Esophagus muscularis mucosa (tissue), 4 donors: Measurements from ENCODE around the gene PDE6H. TPM values are rescaled to one million over a fixed set of nuclear protein-coding genes. Genes with fewer than 3 reads are reported as not detected.

Experiments used
- DNase-seq: peaks from one replicate; pipeline ENCODE4 v3.0.0-alpha.2; 2017; ENCODE audit errors: extremely low spot score
- H3K27ac ChIP-seq, 4 donors: fragments of 200-600 bp; sonication (generic); replicated peaks in 1 of 4; 1 replicate in 3 of 4; 2 replicates in 1 of 4; pipeline ENCODE4 v1.5.1; 2016 to 2019; ENCODE audit warnings: mild to moderate bottlenecking in 1 of 4
- H3K27me3 ChIP-seq, 4 donors: fragments of 200-600 bp; sonication (generic); one replicate each; pipeline versions ENCODE4 v1.5.1 to v1.6.0; 2016 to 2019
- H3K36me3 ChIP-seq, 4 donors: fragments of 200-600 bp; sonication (generic); one replicate each; pipeline ENCODE4 v1.5.1; 2016 to 2019
- H3K4me1 ChIP-seq, 4 donors: fragments of 200-600 bp; sonication (generic); one replicate each; pipeline ENCODE4 v1.5.1; 2016 to 2019
- H3K4me3 ChIP-seq, 4 donors: fragments of 200-600 bp; sonication (generic); 1 replicate in 2 of 4; 2 replicates in 2 of 4; pipeline ENCODE4 v1.5.1; 2016 to 2019; ENCODE audit warnings: mild to moderate bottlenecking in 4 of 4, moderate library complexity in 1 of 4
- H3K9me3 ChIP-seq, 4 donors: fragments of 200-600 bp; sonication (generic); 1 replicate in 3 of 4; 2 replicates in 1 of 4; pipeline ENCODE4 v1.5.1; 2016 to 2019
- EP300 ChIP-seq: sonication (generic); formaldehyde crosslinking; IDR thresholded peaks from one replicate; pipeline ENCODE4 v1.6.1; 2017; ENCODE audit warnings: antibody characterized with exemption
- POLR2A ChIP-seq: fragments of 450-650 bp; IDR thresholded peaks from one replicate; pipeline ENCODE4 v1.6.1; 2017; ENCODE audit warnings: antibody characterized with exemption, moderate library complexity, mild to moderate bottlenecking, low read depth
- POLR2AphosphoS5 ChIP-seq, 2 donors: sonication (generic); formaldehyde crosslinking; IDR thresholded peaks; one replicate each; pipeline ENCODE4 v1.6.1; 2017; ENCODE audit warnings: antibody characterized with exemption in 2 of 2
- WGBS: methylation state at CpG from one replicate; pipeline ENCODE4 v1.1.5; 2018; 5-methylcytosine and 5-hydroxymethylcytosine counted together
- intact Hi-C: fragments of 100-400 bp; cut with DNase I; formaldehyde crosslinking; loops from one replicate; pipeline ENCODE4 v1.15.1; 2023
- total RNA-seq, 4 donors: library from RNA; depleted of rRNA; stranded (reverse); fragments of >200 nt; gene quantifications; one replicate each; pipeline versions ENCODE4 v1.1.0 to v1.2.1, GENCODE V29; 2016
- TF ChIP-seq, protein P1 (sequence below), 3 experiments: fragments of 200-600 bp in 2 of 3; fragments of 450-650 bp in 1 of 3; sonication (generic) in 2 of 3; IDR thresholded peaks; one replicate each; pipeline ENCODE4 v1.5.1; 2017 to 2019; ENCODE audit warnings: antibody characterized with exemption in 3 of 3, mild to moderate bottlenecking in 2 of 3, moderate library complexity in 1 of 3

The PDE6H gene
- total RNA-seq, 4 donors from 2014 or later, result not detected

DNA sequence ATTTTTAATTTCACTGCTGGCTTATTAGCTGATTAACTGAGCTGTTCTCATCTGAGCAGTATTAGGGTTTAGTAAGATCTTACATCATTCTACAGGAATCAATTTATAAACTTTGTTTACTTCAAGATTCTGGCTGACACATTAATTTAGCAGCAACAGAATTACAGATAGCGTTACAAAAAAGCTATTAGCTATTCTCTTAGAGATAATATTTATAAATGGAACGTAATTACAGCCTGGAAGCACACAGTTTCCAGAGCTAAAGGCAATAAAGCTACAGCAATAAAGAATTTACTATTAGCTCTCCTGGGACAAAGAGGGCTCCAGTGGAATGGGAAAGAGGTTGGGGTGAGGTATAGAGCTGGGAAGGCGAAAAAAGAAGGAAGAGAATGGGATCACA is 34.7 kb downstream of the PDE6H start:
- 32% methylated on average over 3 of the region's 3 CpGs for WGBS
- intact Hi-C loops, result loop anchor here (10.0 kb wide), 1 partner anchor 147 kb away; no protein-coding TSS in a partner anchor

DNA sequence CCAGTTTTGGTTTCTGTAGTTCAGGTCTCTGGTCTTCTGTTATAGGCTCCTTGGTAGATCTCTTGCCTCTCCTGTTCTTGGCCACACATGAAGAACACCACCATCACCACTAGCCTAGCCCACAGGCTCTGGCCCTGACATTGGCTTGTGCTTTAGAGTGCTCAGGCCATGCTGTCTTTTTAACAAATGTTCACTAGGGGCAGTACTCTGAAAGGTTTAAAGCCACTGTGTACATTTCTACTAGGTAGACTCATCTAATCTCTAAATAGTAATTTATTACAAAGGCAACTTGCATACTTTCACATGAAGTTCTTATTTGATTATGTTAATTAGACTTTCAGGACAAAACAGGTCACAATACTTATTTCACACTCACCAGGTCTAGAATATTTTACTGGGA is 38.3 kb downstream of the PDE6H start:
- peaks cover 0 to 14% (median 5%) of the 10 kb centered on the region in 4 donors for H3K4me1 ChIP-seq
- intact Hi-C loops, result no loop called here
- no peaks in the 10 kb centered on the region for H3K9me3 ChIP-seq
- H3K4me3 ChIP-seq, result no peak overlapping the region
- no peak for DNase-seq
- H3K27me3 ChIP-seq, result no peaks in the 10 kb centered on the region
- no peak for TF ChIP-seq POLR2A
- no peak for TF ChIP-seq EP300
- TF ChIP-seq POLR2AphosphoS5 (IDR thresholded peaks at IDR 0.05), result no peak
- TF ChIP-seq, protein P1, sequence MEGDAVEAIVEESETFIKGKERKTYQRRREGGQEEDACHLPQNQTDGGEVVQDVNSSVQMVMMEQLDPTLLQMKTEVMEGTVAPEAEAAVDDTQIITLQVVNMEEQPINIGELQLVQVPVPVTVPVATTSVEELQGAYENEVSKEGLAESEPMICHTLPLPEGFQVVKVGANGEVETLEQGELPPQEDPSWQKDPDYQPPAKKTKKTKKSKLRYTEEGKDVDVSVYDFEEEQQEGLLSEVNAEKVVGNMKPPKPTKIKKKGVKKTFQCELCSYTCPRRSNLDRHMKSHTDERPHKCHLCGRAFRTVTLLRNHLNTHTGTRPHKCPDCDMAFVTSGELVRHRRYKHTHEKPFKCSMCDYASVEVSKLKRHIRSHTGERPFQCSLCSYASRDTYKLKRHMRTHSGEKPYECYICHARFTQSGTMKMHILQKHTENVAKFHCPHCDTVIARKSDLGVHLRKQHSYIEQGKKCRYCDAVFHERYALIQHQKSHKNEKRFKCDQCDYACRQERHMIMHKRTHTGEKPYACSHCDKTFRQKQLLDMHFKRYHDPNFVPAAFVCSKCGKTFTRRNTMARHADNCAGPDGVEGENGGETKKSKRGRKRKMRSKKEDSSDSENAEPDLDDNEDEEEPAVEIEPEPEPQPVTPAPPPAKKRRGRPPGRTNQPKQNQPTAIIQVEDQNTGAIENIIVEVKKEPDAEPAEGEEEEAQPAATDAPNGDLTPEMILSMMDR (IDR thresholded peaks at IDR 0.05), result no peak
- no peak overlapping the region for H3K27ac ChIP-seq
- H3K36me3 ChIP-seq, result no peaks in the 10 kb centered on the region

More for the DNA sequence above, 34.7 kb downstream of the PDE6H start:
- TF ChIP-seq POLR2AphosphoS5 (IDR thresholded peaks at IDR 0.05) (no peak), POLR2A (no peak), EP300 (no peak)
- TF ChIP-seq, protein P1 (IDR thresholded peaks at IDR 0.05), result no peak
- H3K9me3 ChIP-seq, result no peaks in the 10 kb centered on the region
- H3K4me1 ChIP-seq, result peaks cover 0 to 11% (median 4%) of the 10 kb centered on the region in 4 donors
- H3K36me3 ChIP-seq, result no peaks in the 10 kb centered on the region
- H3K4me3 ChIP-seq, result no peak overlapping the region
- H3K27ac ChIP-seq, result no peak overlapping the region
- H3K27me3 ChIP-seq, result no peaks in the 10 kb centered on the region
- no peak for DNase-seq

DNA sequence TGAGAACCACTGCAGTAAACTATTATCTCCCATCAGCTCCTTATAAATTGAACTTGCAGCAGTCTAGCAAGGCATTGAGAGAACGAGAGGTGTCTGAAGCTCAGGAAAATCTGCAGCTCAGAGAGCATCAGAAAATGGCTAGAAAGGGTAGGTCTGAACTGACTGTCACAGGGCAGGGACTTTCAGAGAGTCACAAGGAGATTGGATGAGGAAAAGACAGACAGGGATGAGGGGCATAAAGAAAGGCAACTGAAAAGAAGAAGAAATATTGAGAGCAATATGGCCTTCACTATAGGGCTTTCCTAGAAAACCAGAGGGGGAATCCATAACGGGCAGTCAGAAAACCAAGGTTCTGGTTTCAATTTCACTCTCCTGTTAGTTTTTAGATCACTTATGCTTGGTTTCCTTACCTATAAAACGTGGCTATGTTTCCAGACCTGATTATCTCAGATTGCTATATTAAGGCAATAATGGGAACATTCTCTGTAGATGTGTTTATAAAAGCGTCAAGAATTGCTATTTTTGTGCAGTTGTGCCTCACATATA is 40.9 kb downstream of the PDE6H start:
- H3K27ac ChIP-seq, result no peak overlapping the region
- intact Hi-C loops, result no loop called here
- peaks cover 0 to 5% (median 2%) of the 10 kb centered on the region in 4 donors for H3K4me1 ChIP-seq
- H3K27me3 ChIP-seq, result no peaks in the 10 kb centered on the region
- no peak overlapping the region for H3K4me3 ChIP-seq
- TF ChIP-seq, protein P1 (IDR thresholded peaks at IDR 0.05), result no peak
- TF ChIP-seq POLR2A (no peak), EP300 (no peak), POLR2AphosphoS5 (IDR thresholded peaks at IDR 0.05) (no peak)
- DNase-seq, result no peak
- WGBS, result 42% methylated on average over 4 of the region's 4 CpGs
- H3K36me3 ChIP-seq, result no peaks in the 10 kb centered on the region
- no peaks in the 10 kb centered on the region for H3K9me3 ChIP-seq

DNA sequence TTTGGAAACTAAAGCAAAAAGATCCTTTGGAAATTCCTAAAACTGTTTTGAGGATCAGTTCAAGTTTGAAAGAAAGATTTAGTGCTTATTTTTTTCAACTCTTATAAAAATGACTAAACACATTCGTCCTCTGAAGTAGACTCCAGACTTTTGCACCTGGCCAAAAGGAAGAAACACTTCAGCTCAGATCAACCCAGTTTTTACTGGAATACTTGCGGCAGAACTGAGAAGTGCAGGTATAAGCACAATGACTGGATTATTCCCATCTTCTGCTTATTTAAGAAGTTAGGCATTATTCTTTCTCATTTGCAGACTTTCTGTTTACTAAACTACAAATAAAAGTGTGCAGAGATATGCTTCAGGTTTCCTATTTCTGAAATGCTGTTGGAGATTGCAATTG is 41.9 kb downstream of the PDE6H start:
- DNase-seq, result no peak
- Histone ChIP-seq H3K27ac (no peak overlapping the region), H3K4me1 (peaks cover 0 to 5% (median 2%) of the 10 kb centered on the region in 4 donors), H3K4me3 (no peak overlapping the region), H3K9me3 (no peaks in the 10 kb centered on the region), H3K27me3 (no peaks in the 10 kb centered on the region), H3K36me3 (no peaks in the 10 kb centered on the region)
- WGBS, result 73% methylated on average over 2 of the region's 2 CpGs
- intact Hi-C loops, result no loop called here
- TF ChIP-seq, protein P1 (IDR thresholded peaks at IDR 0.05), result no peak
- TF ChIP-seq EP300 (no peak), POLR2A (no peak), POLR2AphosphoS5 (IDR thresholded peaks at IDR 0.05) (no peak)

DNA sequence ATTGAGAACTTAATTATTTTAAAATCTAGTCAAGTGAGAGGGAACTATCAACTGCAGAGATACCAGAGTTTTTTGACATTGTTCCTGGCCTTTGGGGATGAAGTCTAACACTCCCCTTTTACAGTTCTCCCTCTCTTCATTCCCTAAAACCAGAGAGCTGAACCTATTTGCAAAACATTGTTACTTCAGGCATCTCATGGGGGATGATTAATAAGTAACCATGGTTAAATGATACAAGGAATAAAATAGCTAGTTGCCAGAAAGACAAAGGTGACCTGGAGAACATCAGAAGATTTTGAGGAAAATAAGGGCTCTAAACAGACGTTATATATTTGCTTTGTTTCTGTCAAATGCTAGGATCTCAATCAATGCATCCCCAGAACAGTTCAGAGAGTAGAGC is 42.3 kb downstream of the PDE6H start:
- Histone ChIP-seq H3K4me1 (peaks cover 0 to 5% (median 2%) of the 10 kb centered on the region in 4 donors), H3K36me3 (no peaks in the 10 kb centered on the region), H3K4me3 (no peak overlapping the region), H3K9me3 (no peaks in the 10 kb centered on the region), H3K27ac (no peak overlapping the region), H3K27me3 (no peaks in the 10 kb centered on the region)
- 86% methylated on average over 1 of the region's 1 CpG for WGBS
- TF ChIP-seq, protein P1 (IDR thresholded peaks at IDR 0.05), result no peak
- no peak for TF ChIP-seq EP300
- no peak for TF ChIP-seq POLR2AphosphoS5 (IDR thresholded peaks at IDR 0.05)
- no peak for TF ChIP-seq POLR2A
- DNase-seq, result no peak
- intact Hi-C loops, result no loop called here
